ENCODE measurements around the gene DDX54.

The DDX54 gene

DNA sequence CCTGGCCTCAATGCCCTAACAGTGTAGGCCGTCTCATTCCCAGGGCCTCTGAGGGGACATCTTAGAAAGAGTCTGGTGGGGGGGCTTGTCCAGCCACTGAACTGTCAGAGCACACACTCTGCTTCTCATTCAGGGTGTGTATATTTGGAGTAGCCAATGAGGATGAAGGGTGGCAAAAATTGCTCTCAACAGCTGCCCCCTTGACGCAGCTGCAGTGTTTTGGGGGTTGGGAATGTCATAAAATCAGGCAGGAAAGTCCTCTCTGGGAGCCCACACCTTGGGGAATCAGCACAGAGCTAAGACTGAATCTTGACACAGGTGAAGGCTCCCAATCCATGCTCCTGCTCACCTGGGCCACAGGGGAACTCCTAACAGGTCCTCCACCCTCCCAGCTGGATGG, 51.2 kb downstream of the DDX54 start:
- CTCF ChIA-PET: no interaction called here
- DNase-seq (ENCODE audit: extremely low spot score): no peak
- POLR2A ChIA-PET: interaction anchor here (1.1 to 1.2 kb wide), 2 partner anchors 12 to 19 kb away, joined by 3 read pairs; no protein-coding TSS in a partner anchor
- TF ChIP-seq CTBP1 (IDR thresholded peaks at IDR 0.05; ENCODE audit: borderline replicate concordance): no peak
- TF ChIP-seq, protein P1, sequence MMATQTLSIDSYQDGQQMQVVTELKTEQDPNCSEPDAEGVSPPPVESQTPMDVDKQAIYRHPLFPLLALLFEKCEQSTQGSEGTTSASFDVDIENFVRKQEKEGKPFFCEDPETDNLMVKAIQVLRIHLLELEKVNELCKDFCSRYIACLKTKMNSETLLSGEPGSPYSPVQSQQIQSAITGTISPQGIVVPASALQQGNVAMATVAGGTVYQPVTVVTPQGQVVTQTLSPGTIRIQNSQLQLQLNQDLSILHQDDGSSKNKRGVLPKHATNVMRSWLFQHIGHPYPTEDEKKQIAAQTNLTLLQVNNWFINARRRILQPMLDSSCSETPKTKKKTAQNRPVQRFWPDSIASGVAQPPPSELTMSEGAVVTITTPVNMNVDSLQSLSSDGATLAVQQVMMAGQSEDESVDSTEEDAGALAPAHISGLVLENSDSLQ (IDR thresholded peaks at IDR 0.05): no peak
- no peak for TF ChIP-seq SUZ12 (IDR thresholded peaks at IDR 0.05)
- no peak for TF ChIP-seq NFRKB (IDR thresholded peaks at IDR 0.05)
- no peak for TF ChIP-seq TARDBP (IDR thresholded peaks at IDR 0.05)
- TF ChIP-seq FOXA1 (IDR thresholded peaks at IDR 0.05): no peak
- TF ChIP-seq FOXM1 (IDR thresholded peaks at IDR 0.05; ENCODE audit: borderline replicate concordance): no peak
- no peak for TF ChIP-seq BHLHE40 (IDR thresholded peaks at IDR 0.05; ENCODE audit: borderline replicate concordance)
- no peak for TF ChIP-seq LEF1 (IDR thresholded peaks at IDR 0.05; ENCODE audit: borderline replicate concordance)
- TF ChIP-seq FOXK2 (IDR thresholded peaks at IDR 0.05): no peak
- TF ChIP-seq ZNF384 (IDR thresholded peaks at IDR 0.05): no peak
- no peak for TF ChIP-seq ARNT (IDR thresholded peaks at IDR 0.05)
- TF ChIP-seq ELF4 (IDR thresholded peaks at IDR 0.05): no peak
- TF ChIP-seq L3MBTL2 (conservative IDR thresholded peaks at IDR 0.05): no peak

- TF ChIP-seq L3MBTL2 (conservative IDR thresholded peaks at IDR 0.05) (no peak), ARNT (IDR thresholded peaks at IDR 0.05) (no peak), ELF4 (IDR thresholded peaks at IDR 0.05) (no peak), TARDBP (IDR thresholded peaks at IDR 0.05) (no peak)
- POLR2A ChIA-PET: interaction anchor here (1.1 to 1.2 kb wide), 2 partner anchors 12 to 19 kb away, joined by 3 read pairs; no protein-coding TSS in a partner anchor
- CTCF ChIA-PET: no interaction called here
- DNase-seq (ENCODE audit: extremely low spot score): no peak
Measured at GRCh38 chr12:113133666-113134065, 51.6 kb downstream of the DDX54 start.

DNA sequence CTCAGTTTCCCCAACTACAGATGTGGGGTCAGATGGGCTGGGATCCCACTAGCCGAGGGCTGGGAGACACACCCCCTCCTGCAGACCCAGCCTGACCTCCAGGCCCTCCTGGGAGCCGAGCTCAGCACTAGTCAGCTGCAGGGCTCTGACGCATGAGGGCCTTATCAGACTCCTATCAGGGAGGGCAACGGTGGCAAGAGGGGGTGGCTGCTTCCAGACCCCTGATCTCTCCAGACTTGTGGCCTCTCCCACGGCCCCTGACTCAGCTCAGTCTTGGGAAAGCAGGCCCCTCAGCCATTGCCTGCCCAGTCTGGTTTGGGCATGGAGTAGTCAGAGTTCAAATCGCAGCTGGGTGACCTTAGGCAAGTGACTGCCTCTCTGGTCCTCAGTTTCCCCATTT, 52.2 kb downstream of the DDX54 start:
- ChIA-PET POLR2A (no interaction called here), CTCF (no interaction called here)
- DNase-seq (ENCODE audit: extremely low spot score): no peak
- no peak for TF ChIP-seq ZNF384 (IDR thresholded peaks at IDR 0.05)
- no peak for TF ChIP-seq BHLHE40 (IDR thresholded peaks at IDR 0.05; ENCODE audit: borderline replicate concordance)
- TF ChIP-seq LEF1 (IDR thresholded peaks at IDR 0.05; ENCODE audit: borderline replicate concordance): no peak
- TF ChIP-seq HDGF (IDR thresholded peaks at IDR 0.05; ENCODE audit: borderline replicate concordance): no peak
- TF ChIP-seq FOXA1 (IDR thresholded peaks at IDR 0.05): no peak
- TF ChIP-seq SP1 (IDR thresholded peaks at IDR 0.05): no peak
- TF ChIP-seq ARNT (IDR thresholded peaks at IDR 0.05): no peak
- TF ChIP-seq ELF4 (IDR thresholded peaks at IDR 0.05): no peak
- TF ChIP-seq NFRKB (IDR thresholded peaks at IDR 0.05): no peak
- TF ChIP-seq L3MBTL2 (conservative IDR thresholded peaks at IDR 0.05): no peak
- TF ChIP-seq SUZ12 (IDR thresholded peaks at IDR 0.05): no peak
- TF ChIP-seq CTBP1 (IDR thresholded peaks at IDR 0.05; ENCODE audit: borderline replicate concordance): no peak

GRCh38 chr12:113131556-113131955, 53.7 kb downstream of the DDX54 start:
- POLR2A ChIA-PET: no interaction called here
- CTCF ChIA-PET: no interaction called here
- TF ChIP-seq ARNT (IDR thresholded peaks at IDR 0.05) (no peak), FOXK2 (IDR thresholded peaks at IDR 0.05) (no peak), L3MBTL2 (conservative IDR thresholded peaks at IDR 0.05) (no peak), FOXA1 (IDR thresholded peaks at IDR 0.05) (no peak)
- DNase-seq (ENCODE audit: extremely low spot score): no peak

GRCh38 chr12:113130457-113131135, 54.7 kb downstream of the DDX54 start:
- POLR2A ChIA-PET: no interaction called here
- TF ChIP-seq ARNT (IDR thresholded peaks at IDR 0.05): no peak
- no peak for DNase-seq (ENCODE audit: extremely low spot score)
- CTCF ChIA-PET: interaction anchor here (0.5 kb wide), 1 partner anchor 112 kb away, joined by 3 read pairs; no protein-coding TSS in a partner anchor

- ChIA-PET CTCF (interaction anchor here (0.5 kb wide), 2 partner anchors 111 to 230 kb away, joined by 3 read pairs; no protein-coding TSS in a partner anchor), POLR2A (interaction anchor here (1.0 kb wide), 1 partner anchor 9 kb away, joined by 3 read pairs; no protein-coding TSS in a partner anchor)
- DNase-seq (ENCODE audit: extremely low spot score): no peak
- TF ChIP-seq ELF4 (IDR thresholded peaks at IDR 0.05) (no peak), NFRKB (IDR thresholded peaks at IDR 0.05) (no peak), L3MBTL2 (conservative IDR thresholded peaks at IDR 0.05) (no peak), CTBP1 (IDR thresholded peaks at IDR 0.05; ENCODE audit: borderline replicate concordance) (no peak), FOXA1 (IDR thresholded peaks at IDR 0.05) (no peak), FOXK2 (IDR thresholded peaks at IDR 0.05) (no peak), TARDBP (IDR thresholded peaks at IDR 0.05) (no peak), SUZ12 (IDR thresholded peaks at IDR 0.05) (no peak), HDGF (IDR thresholded peaks at IDR 0.05; ENCODE audit: borderline replicate concordance) (no peak), FOXM1 (IDR thresholded peaks at IDR 0.05; ENCODE audit: borderline replicate concordance) (no peak), LEF1 (IDR thresholded peaks at IDR 0.05; ENCODE audit: borderline replicate concordance) (no peak), ZNF384 (IDR thresholded peaks at IDR 0.05) (no peak), ARNT (IDR thresholded peaks at IDR 0.05) (no peak), SP1 (IDR thresholded peaks at IDR 0.05) (no peak), BHLHE40 (IDR thresholded peaks at IDR 0.05; ENCODE audit: borderline replicate concordance) (no peak)
- TF ChIP-seq, protein P1 (IDR thresholded peaks at IDR 0.05): no peak
Measured at GRCh38 chr12:113129664-113130456, 55.4 kb downstream of the DDX54 start.
